ENCODE results near the gene TINAGL1. TPM values are rescaled to one million over a fixed set of nuclear protein-coding genes. Genes with fewer than 3 reads are reported as not detected.

TINAGL1 gene
- 329 and 456 TPM in 2 replicates for total RNA-seq

GRCh38 chr1:31576201-31576669, at the start of gene TINAGL1:
Gene TINAGL1, plus strand, starts transcription at chr1:31576515. Its CDS starts 634 bp downstream, at chr1:31577149.

GRCh38 chr1:31617218-31617915, 41.1 kb downstream of the TINAGL1 start, which contains the start of gene HCRTR1:
Gene HCRTR1, plus strand, starts transcription at chr1:31617689. Its CDS starts 1,504 bp downstream, at chr1:31619193.

Other genes starting within 250 kb of the TINAGL1 start
- not detected in 2 replicates for gene FABP3, start 203.4 kb upstream of the TINAGL1 start, total RNA-seq
- gene SERINC2, start 163.3 kb upstream of the TINAGL1 start, total RNA-seq: 6.0 and 7.0 TPM in 2 replicates
- 0.57 and 0.66 TPM in 2 replicates for gene HCRTR1, start 41.2 kb downstream of the TINAGL1 start, total RNA-seq
- 63.0 and 76.7 TPM in 2 replicates for gene PEF1, start 68.4 kb downstream of the TINAGL1 start, total RNA-seq
- gene COL16A1, start 127.5 kb downstream of the TINAGL1 start, total RNA-seq: 0.43 and 0.93 TPM in 2 replicates
- gene ADGRB2, start 187.8 kb downstream of the TINAGL1 start, total RNA-seq: 0.79 and 0.80 TPM in 2 replicates
- 53.7 and 57.9 TPM in 2 replicates for gene SPOCD1, start 239.5 kb downstream of the TINAGL1 start, total RNA-seq